Measurements from ENCODE around the gene PRKAG2. TPM values are rescaled to one million over a fixed set of nuclear protein-coding genes. Genes with fewer than 3 reads are reported as not detected.
"Not testable (repeated sequence)": the region's sequence is repeated elsewhere in the genome, so short reads cannot be mapped to it uniquely, and the experiment has no call there.

The PRKAG2 gene
- polyA plus RNA-seq, 1 of the 3 experiments (the other 2 are of a cell fraction) = 51.6 TPM

DNA sequence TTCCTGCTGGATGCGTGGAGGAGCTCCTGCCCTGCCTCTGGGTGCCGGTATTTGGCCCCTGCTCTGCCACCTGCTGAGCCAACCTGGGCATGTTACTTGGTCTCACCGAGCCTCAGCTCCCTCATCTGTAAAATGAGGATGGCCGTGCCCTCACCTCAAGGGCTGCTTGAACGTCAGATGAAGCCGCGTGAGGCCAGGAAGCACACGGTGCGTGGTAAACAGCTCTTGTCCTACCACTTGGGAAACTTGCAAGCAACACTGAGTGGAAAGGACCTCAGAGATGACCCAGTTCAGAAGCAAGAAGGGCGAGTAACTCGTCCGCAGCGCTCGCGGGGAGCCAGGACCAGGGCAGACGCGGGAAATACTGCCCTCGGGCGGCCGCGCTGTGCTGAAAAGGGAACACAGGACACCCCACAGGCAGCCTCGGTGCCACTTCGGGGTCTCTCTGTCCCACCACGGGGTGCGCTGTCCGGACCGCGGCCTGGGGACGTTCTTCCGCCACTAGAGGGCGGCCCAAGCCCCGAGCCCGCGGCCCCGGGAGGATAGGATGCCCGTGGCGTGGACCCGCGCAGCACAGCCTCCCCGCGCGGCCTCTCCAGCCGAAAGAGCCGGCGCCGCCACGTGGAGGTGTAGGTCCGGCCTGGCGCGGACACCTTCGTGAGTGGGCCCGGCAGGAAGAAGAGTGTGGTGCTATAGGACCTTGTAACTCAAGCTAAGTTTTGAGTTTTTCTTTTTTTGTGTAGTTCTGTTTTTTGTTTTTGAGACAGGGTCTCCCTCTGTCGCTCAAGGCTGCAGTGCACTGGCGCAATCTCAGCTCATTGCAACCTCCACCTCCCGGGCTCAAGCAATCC is 94.1 kb downstream of the PRKAG2 start:
- Histone ChIP-seq H3K27me3 (ENCODE audit: insufficient read depth) (peaks cover 15% of the 10 kb centered on the region; the same call in 1 of the 2 replicates), H3F3A (replicated peaks; ENCODE audit: insufficient read depth) (no peaks in the 10 kb centered on the region), H4K20me1 (ENCODE audit: insufficient read depth) (no peaks in the 10 kb centered on the region), H3K36me3 (replicated peaks in 1 of 2; ENCODE audit: control insufficient read depth in 1 of 2, insufficient read depth in 2 of 2, low read length in 1 of 2) (no peaks in the 10 kb centered on the region), H3K4me3 (ENCODE audit: low read depth in 2 of 2, low read length in 1 of 2) (peak overlapping the region; percentile 28 to 59), H3K9ac (no peak overlapping the region), H3K27ac (ENCODE audit: low read depth in 2 of 2, low read length in 1 of 2) (no peak overlapping the region), H2AFZ (ENCODE audit: low read depth) (peak overlapping the region; percentile 76), H3K4me1 (ENCODE audit: control insufficient read depth in 1 of 2, insufficient read depth in 2 of 2, low read depth in 1 of 2, low read length in 1 of 2) (peaks cover 0 to 7% of the 10 kb centered on the region in 2 experiments; a peak in 1 of 4 replicates), H3K9me2 (no peaks in the 10 kb centered on the region), H3K4me2 (peak overlapping the region; percentile 90), H3K79me2 (ENCODE audit: insufficient read depth) (no peaks in the 10 kb centered on the region), H3K9me3 (0 out of 2 replicates have a peak, but pooled peaks cover 5% of the 10 kb centered on the region)
- peak; percentile 98 for DNase-seq
- peak; percentile 75 for TF ChIP-seq RAD21 (IDR thresholded peaks at IDR 0.05; ENCODE audit: low read length)
- TF ChIP-seq MAX (IDR thresholded peaks at IDR 0.05; ENCODE audit: low read depth) = peak; percentile 53; the same call in 1 of the 2 replicates
- no peak for TF ChIP-seq RXRA (IDR thresholded peaks at IDR 0.05; ENCODE audit: borderline replicate concordance, low read depth)
- no peak for TF ChIP-seq JUND (IDR thresholded peaks at IDR 0.05)
- peak; percentile 64 for TF ChIP-seq MXI1 (IDR thresholded peaks at IDR 0.05; ENCODE audit: low read depth, low read length)
- TF ChIP-seq, protein P1, sequence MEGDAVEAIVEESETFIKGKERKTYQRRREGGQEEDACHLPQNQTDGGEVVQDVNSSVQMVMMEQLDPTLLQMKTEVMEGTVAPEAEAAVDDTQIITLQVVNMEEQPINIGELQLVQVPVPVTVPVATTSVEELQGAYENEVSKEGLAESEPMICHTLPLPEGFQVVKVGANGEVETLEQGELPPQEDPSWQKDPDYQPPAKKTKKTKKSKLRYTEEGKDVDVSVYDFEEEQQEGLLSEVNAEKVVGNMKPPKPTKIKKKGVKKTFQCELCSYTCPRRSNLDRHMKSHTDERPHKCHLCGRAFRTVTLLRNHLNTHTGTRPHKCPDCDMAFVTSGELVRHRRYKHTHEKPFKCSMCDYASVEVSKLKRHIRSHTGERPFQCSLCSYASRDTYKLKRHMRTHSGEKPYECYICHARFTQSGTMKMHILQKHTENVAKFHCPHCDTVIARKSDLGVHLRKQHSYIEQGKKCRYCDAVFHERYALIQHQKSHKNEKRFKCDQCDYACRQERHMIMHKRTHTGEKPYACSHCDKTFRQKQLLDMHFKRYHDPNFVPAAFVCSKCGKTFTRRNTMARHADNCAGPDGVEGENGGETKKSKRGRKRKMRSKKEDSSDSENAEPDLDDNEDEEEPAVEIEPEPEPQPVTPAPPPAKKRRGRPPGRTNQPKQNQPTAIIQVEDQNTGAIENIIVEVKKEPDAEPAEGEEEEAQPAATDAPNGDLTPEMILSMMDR (IDR thresholded peaks at IDR 0.05) = peak; percentile 98
- 0 out of 2 replicates have a peak, but pooled peaks have one; percentile 58 for TF ChIP-seq REST (IDR thresholded peaks at IDR 0.05; ENCODE audit: low read depth, low read length)
- TF ChIP-seq SMC3 (IDR thresholded peaks at IDR 0.05; ENCODE audit: low read depth, low read length) = peak; percentile 88
- WGBS (ENCODE audit: low lambda C conversion rate) = 14% methylated on average over 34 of the region's 55 CpGs
- ChIA-PET POLR2A (interaction anchor here (0.6 to 1.3 kb wide), 2 partner anchors 19 to 50 kb away, joined by 3 read pairs; no protein-coding TSS in a partner anchor), CTCF (interaction anchor here (0.5 to 17.6 kb wide), 120 partner anchors 18 to 1041 kb away, joined by 3 to 333 read pairs (median 4); partner anchors contain the start of genes GALNT11, NUB1 and PRKAG2)

DNA sequence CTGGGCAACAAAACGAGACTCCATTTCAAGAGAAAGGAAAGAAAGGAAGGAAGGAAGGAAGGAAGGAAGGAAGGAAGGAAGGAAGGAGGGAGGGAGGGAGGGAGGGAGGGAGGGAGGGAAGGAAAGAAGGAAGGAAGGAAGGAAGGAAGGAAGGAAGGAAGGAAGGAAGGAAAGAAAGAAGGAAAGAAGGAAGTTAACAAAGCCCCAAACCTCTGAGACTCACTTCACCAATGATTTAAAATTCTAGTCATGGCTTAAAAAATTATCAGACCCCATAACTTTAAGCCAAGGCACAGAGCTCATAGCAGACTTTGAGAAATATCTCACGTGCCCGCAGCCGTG is 94.7 kb downstream of the PRKAG2 start:
- H3K27me3 ChIP-seq (ENCODE audit: insufficient read depth) = peaks cover 15% of the 10 kb centered on the region; the same call in 1 of the 2 replicates
- not testable (repeated sequence) for H4K20me1 ChIP-seq (ENCODE audit: insufficient read depth); H3K4me3 ChIP-seq (ENCODE audit: low read depth in 2 of 2, low read length in 1 of 2); H3K9me3 ChIP-seq; H3K9me2 ChIP-seq; H3K36me3 ChIP-seq (replicated peaks in 1 of 2; ENCODE audit: control insufficient read depth in 1 of 2, insufficient read depth in 2 of 2, low read length in 1 of 2); H3K27ac ChIP-seq (ENCODE audit: low read depth in 2 of 2, low read length in 1 of 2); DNase-seq; H3K4me2 ChIP-seq; H2AFZ ChIP-seq (ENCODE audit: low read depth); H3K9ac ChIP-seq; H3K79me2 ChIP-seq (ENCODE audit: insufficient read depth); H3K4me1 ChIP-seq (ENCODE audit: control insufficient read depth in 1 of 2, insufficient read depth in 2 of 2, low read depth in 1 of 2, low read length in 1 of 2); H3F3A ChIP-seq (replicated peaks; ENCODE audit: insufficient read depth)
- WGBS (ENCODE audit: low lambda C conversion rate) = 65% methylated on average over 4 of the region's 4 CpGs
- POLR2A ChIA-PET = interaction anchor here (1.3 kb wide), 1 partner anchor 19 kb away, joined by 3 read pairs; no protein-coding TSS in a partner anchor
- CTCF ChIA-PET = interaction anchor here (0.6 to 17.6 kb wide), 89 partner anchors 18 to 1041 kb away, joined by 3 to 333 read pairs (median 4); partner anchors contain the start of genes NUB1 and PRKAG2
